Thoracic aorta (tissue), 2 donors: ENCODE measurements around the gene NETO2. TPM values are rescaled to one million over a fixed set of nuclear protein-coding genes. Genes with fewer than 3 reads are reported as not detected.
"Not testable (repeated sequence)": the region's sequence is repeated elsewhere in the genome, so short reads cannot be mapped to it uniquely, and the experiment has no call there.

Experiments
- ATAC-seq: fragments of 150-250 bp; one replicate; pipeline ENCODE4 v1.8.0; 2017; ENCODE audit warnings: low read depth; ENCODE audit not compliant: insufficient number of reproducible peaks, low FRiP score
- DNase-seq: peaks from one replicate; pipeline ENCODE4 v3.0.0-alpha.2; 2020; ENCODE audit warnings: low spot score
- H3K27ac ChIP-seq, 2 donors: fragments of 200-600 bp; sonication (generic); 1 replicate in 1 of 2; 2 replicates in 1 of 2; pipeline ENCODE4 v1.5.1; 2016; ENCODE audit warnings: mild to moderate bottlenecking in 2 of 2, moderate library complexity in 2 of 2
- H3K27me3 ChIP-seq: fragments of 200-600 bp; sonication (generic); replicated peaks from 2 replicates; pipeline ENCODE4 v1.6.0; 2016; ENCODE audit warnings: mild to moderate bottlenecking; ENCODE audit not compliant: insufficient read depth
- H3K36me3 ChIP-seq: fragments of 200-600 bp; sonication (generic); one replicate; pipeline ENCODE4 v1.5.1; 2016
- H3K4me1 ChIP-seq, 2 donors: fragments of 200-600 bp; sonication (generic); 1 replicate in 1 of 2; 2 replicates in 1 of 2; pipeline versions ENCODE4 v1.5.1 to v1.6.0; 2016; ENCODE audit warnings: low read depth in 2 of 2, mild to moderate bottlenecking in 1 of 2; ENCODE audit not compliant: control insufficient read depth in 1 of 2
- H3K4me3 ChIP-seq: fragments of 200-600 bp; sonication (generic); 2 replicates; pipeline ENCODE4 v1.5.1; 2016; ENCODE audit warnings: mild to moderate bottlenecking
- H3K9me3 ChIP-seq: fragments of 200-600 bp; sonication (generic); 2 replicates; pipeline ENCODE4 v1.5.1; 2016
- total RNA-seq, 2 donors: library from RNA; depleted of rRNA; stranded (reverse); fragments of >200 nt; gene quantifications; one replicate each; pipeline versions ENCODE4 v1.1.0 to v1.2.3, GENCODE V29; 2016
- TF ChIP-seq, protein P1 (sequence below): fragments of 200-600 bp; sonication (generic); IDR thresholded peaks from one replicate; pipeline ENCODE4 v1.5.1; 2019; ENCODE audit warnings: antibody characterized with exemption

The NETO2 gene, protein sequence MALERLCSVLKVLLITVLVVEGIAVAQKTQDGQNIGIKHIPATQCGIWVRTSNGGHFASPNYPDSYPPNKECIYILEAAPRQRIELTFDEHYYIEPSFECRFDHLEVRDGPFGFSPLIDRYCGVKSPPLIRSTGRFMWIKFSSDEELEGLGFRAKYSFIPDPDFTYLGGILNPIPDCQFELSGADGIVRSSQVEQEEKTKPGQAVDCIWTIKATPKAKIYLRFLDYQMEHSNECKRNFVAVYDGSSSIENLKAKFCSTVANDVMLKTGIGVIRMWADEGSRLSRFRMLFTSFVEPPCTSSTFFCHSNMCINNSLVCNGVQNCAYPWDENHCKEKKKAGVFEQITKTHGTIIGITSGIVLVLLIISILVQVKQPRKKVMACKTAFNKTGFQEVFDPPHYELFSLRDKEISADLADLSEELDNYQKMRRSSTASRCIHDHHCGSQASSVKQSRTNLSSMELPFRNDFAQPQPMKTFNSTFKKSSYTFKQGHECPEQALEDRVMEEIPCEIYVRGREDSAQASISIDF
- total RNA-seq: under 1 TPM; 0.27 to 0.78 TPM

DNA sequence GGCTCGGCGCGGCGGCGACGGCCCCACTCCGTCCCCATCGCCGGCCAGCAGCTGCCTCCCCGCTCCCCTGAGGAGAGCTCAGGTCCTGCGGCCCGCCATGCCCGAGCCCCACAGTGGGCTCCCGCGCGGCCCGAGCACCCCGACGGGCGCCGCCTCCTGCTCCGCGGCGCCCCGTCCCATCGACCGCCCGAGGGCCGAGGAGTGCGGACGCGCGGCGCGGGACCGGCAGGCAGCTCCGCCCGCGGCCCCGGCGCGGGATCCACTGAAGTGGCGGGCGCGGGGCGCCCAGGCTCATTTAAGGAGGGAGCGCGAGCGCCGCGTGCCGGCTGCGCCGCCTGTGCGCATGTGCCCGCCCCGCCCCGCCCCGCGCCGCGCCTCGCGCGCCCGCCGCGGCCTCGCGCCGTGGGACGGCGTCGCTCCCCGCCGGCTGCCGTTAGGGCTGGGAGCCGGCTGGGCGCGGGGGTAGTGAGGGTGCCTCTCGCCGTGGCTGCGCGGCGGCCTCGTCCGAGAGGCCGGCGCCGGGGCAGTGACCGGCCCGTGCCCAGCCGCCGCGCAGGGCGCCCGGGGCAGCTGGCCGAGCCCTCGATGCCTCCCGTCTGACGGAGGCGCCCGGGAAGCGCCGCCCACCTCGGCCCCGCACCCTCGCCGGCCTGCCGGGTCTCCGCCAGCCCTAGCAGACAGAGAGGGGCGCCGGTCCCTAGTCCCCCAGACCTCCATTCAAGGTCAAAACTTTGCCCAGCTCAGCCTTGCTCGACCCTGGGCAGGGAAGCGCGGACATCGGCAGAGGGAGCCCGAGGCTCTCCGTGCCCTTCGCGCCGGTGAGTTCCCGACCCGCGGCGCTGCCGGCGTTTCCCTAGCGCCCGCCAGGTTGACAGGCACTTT lies at the start of gene NETO2:
Gene NETO2, minus strand, starts transcription at position 269 of the 882 bp plus-strand sequence. CDS start 333 bp downstream, outside the sequence.
- DNase-seq: no peak
- no peaks in the 10 kb centered on the region for H3K36me3 ChIP-seq
- TF ChIP-seq, protein P1, sequence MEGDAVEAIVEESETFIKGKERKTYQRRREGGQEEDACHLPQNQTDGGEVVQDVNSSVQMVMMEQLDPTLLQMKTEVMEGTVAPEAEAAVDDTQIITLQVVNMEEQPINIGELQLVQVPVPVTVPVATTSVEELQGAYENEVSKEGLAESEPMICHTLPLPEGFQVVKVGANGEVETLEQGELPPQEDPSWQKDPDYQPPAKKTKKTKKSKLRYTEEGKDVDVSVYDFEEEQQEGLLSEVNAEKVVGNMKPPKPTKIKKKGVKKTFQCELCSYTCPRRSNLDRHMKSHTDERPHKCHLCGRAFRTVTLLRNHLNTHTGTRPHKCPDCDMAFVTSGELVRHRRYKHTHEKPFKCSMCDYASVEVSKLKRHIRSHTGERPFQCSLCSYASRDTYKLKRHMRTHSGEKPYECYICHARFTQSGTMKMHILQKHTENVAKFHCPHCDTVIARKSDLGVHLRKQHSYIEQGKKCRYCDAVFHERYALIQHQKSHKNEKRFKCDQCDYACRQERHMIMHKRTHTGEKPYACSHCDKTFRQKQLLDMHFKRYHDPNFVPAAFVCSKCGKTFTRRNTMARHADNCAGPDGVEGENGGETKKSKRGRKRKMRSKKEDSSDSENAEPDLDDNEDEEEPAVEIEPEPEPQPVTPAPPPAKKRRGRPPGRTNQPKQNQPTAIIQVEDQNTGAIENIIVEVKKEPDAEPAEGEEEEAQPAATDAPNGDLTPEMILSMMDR: peak; percentile 17
- no peaks in the 10 kb centered on the region for H3K27me3 ChIP-seq
- peak within 1 kb of the TSS; percentile 75 for H3K4me3 ChIP-seq
- H3K9me3 ChIP-seq: no peaks in the 10 kb centered on the region
- no peak for ATAC-seq
- no peak within 1 kb of the TSS for H3K27ac ChIP-seq
- peaks cover 4 to 25% of the 10 kb centered on the region in 2 donors for H3K4me1 ChIP-seq

DNA sequence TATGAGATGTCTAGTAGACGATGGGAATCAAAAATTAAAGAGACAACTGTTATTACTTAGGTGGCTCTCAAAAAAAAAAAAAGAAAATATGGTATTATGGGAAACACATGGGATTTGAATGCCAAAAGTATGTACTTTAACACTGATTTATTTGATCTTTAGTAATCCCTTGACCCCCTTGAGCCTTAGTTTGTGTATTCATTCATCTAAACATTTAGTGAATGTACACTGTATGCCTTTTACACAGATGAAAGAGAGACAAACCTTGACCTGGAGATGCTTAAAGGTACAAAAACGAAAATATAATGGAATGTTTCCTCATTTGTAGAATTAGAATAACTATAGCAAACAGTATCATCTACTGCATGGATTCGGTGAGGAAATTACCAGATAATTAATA lies 38.6 kb upstream of the NETO2 start:
- TF ChIP-seq, protein P1: no peak
- Histone ChIP-seq H3K27me3 (no peaks in the 10 kb centered on the region), H3K36me3 (no peaks in the 10 kb centered on the region), H3K4me1 (no peaks in the 10 kb centered on the region), H3K27ac (no peak overlapping the region), H3K9me3 (no peaks in the 10 kb centered on the region), H3K4me3 (no peak overlapping the region)
- no peak for DNase-seq
- ATAC-seq: no peak

DNA sequence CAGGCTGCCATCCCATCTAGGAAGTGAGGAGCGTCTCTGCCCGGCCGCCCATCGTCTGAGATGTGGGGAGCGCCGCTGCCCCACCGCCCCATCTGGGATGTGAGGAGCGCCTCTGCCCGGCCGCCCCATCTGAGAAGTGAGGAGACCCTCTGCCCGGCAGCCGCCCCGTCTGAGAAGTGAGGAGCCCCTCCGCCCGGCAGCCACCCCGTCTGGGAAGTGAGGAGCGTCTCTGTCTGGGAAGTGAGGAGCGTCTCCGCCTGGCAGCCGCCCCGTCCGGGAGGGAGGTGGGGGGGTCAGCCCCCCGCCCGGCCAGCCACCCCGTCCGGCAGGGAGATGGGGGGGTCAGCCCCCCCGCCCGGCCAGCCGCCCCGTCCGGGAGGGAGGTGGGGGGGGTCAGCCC lies 37.3 kb upstream of the NETO2 start:
- H3K27me3 ChIP-seq, H3K36me3 ChIP-seq, H3K4me3 ChIP-seq, H3K27ac ChIP-seq, ATAC-seq, DNase-seq, H3K4me1 ChIP-seq, H3K9me3 ChIP-seq: not testable (repeated sequence)

DNA sequence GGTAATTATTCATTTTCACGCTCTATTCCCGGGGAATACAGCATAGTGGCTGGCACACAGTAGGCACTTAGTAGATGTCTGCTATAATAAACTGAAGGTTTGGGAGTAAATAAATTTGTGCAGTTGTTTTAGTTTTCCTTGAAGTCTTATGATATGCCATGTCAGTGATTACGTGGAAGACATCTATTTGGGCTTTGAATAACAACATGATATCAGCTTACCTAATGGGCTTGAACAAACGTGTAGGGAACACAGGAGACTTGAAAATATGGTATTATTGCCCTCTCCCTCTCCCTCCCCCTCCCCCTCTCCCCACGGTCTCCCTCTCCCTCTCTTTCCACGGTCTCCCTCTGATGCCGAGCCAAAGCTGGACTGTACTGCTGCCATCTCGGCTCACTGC lies 36.3 kb upstream of the NETO2 start:
- no peak overlapping the region for H3K4me3 ChIP-seq
- no peak overlapping the region for H3K27ac ChIP-seq
- no peaks in the 10 kb centered on the region for H3K36me3 ChIP-seq
- H3K27me3 ChIP-seq: no peaks in the 10 kb centered on the region
- ATAC-seq (no peak), DNase-seq (no peak)
- no peaks in the 10 kb centered on the region for H3K9me3 ChIP-seq
- no peaks in the 10 kb centered on the region for H3K4me1 ChIP-seq
- TF ChIP-seq, protein P1: no peak

DNA sequence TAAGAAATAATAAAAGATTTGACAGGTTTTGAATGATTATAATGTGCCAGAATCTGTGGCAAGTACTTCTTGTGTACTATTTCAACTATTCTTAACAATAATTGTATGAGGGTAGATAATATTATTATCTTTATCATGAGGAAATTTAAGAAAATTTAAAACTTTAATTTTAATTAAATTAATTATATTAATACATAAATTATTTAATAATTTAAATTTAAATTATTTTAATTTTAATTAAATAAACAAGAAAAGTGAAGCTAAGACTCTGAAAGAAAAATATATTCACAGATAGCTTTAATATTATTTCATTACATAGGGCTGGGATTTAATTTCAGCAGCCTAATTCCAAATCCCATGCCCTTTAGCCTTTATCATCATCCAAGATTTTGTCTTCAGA lies 31.4 kb upstream of the NETO2 start:
- ATAC-seq: no peak
- no peaks in the 10 kb centered on the region for H3K9me3 ChIP-seq
- no peak overlapping the region for H3K4me3 ChIP-seq
- DNase-seq: no peak
- no peaks in the 10 kb centered on the region for H3K27me3 ChIP-seq
- TF ChIP-seq, protein P1: no peak
- H3K4me1 ChIP-seq: no peaks in the 10 kb centered on the region
- no peaks in the 10 kb centered on the region for H3K36me3 ChIP-seq
- H3K27ac ChIP-seq: no peak overlapping the region
